OCI-LY7 (cell line): Measurements from ENCODE around the gene SNAPC2. TPM values are rescaled to one million over a fixed set of nuclear protein-coding genes. Genes with fewer than 3 reads are reported as not detected.

Experiments used
- BruUV-seq: library from RNA; stranded (reverse); fragments of 400-500 nt; replicated peaks from 2 replicates; lab custom pipeline; 2021; lab: Mats Ljungman, UMichigan
- CTCF ChIA-PET: fragments of 300-600 bp; sonication (Branson Sonifier 250); formaldehyde crosslinking; loops from one replicate; lab custom pipeline; 2022; ENCODE audit warnings: antibody characterized with exemption; ENCODE audit not compliant: unreplicated experiment; lab: Charles Lee
- POLR2A ChIA-PET: fragments of 300-600 bp; sonication (Branson Sonifier 250); formaldehyde crosslinking; loops from one replicate; lab custom pipeline; 2022; ENCODE audit warnings: antibody characterized with exemption; lab: Charles Lee
- DNase-seq: peaks from one replicate; pipeline ENCODE4 v3.0.0-alpha.2; 2015; ENCODE audit warnings: low spot score
- H2AFZ ChIP-seq: fragments of 200-600 bp; sonication (generic), shearing (Covaris generic); 2 replicates; pipeline ENCODE4 v1.6.1; 2014; ENCODE audit warnings: mild to moderate bottlenecking, antibody characterized with exemption, low read length, moderate library complexity
- H3K27ac ChIP-seq: fragments of 200-600 bp; sonication (generic); 2 replicates; pipeline ENCODE4 v1.5.1; 2014; ENCODE audit warnings: mixed run types, low read depth, mild to moderate bottlenecking, moderate library complexity, low read length, inconsistent platforms; ENCODE audit not compliant: poor library complexity, severe bottlenecking
- H3K36me3 ChIP-seq: fragments of 200-600 bp; sonication (generic); 2 replicates; pipeline ENCODE4 v1.6.1; 2014; ENCODE audit warnings: mild to moderate bottlenecking, antibody characterized with exemption, low read length, moderate library complexity, mixed read lengths; ENCODE audit not compliant: insufficient read depth
- H3K4me1 ChIP-seq: fragments of 200-600 bp; sonication (generic); 2 replicates; pipeline ENCODE4 v1.5.1; 2014; ENCODE audit warnings: mild to moderate bottlenecking, low read length; ENCODE audit not compliant: insufficient read depth, poor library complexity, severe bottlenecking
- H3K4me2 ChIP-seq: fragments of 200-600 bp; sonication (generic); 2 replicates; pipeline ENCODE4 v1.6.1; 2014; ENCODE audit warnings: mild to moderate bottlenecking, low read length
- H3K4me3 ChIP-seq: fragments of 200-600 bp; sonication (generic); 2 replicates; pipeline ENCODE4 v1.5.1; 2014; ENCODE audit warnings: mild to moderate bottlenecking, low read depth, low read length; ENCODE audit not compliant: poor library complexity, severe bottlenecking
- H3K79me2 ChIP-seq: fragments of 200-600 bp; sonication (generic); 2 replicates; pipeline ENCODE4 v1.6.1; 2016; ENCODE audit warnings: low read depth, mild to moderate bottlenecking, low read length, moderate library complexity, mixed read lengths; ENCODE audit not compliant: insufficient read depth
- H3K9me2 ChIP-seq: fragments of 200-600 bp; sonication (generic); 2 replicates; pipeline ENCODE4 v1.6.1; 2016; ENCODE audit warnings: mild to moderate bottlenecking, low read length, mixed read lengths; ENCODE audit not compliant: insufficient read depth
- H3K9me3 ChIP-seq: fragments of 200-600 bp; sonication (generic); 2 replicates; pipeline ENCODE4 v1.6.1; 2014; ENCODE audit warnings: mild to moderate bottlenecking, mixed run types, low read length, mixed read lengths
- H4K20me1 ChIP-seq: fragments of 200-600 bp; sonication (generic); 2 replicates; pipeline ENCODE4 v1.6.1; 2014; ENCODE audit warnings: mild to moderate bottlenecking, antibody characterized with exemption, low read length, moderate library complexity, mixed read lengths; ENCODE audit not compliant: insufficient read depth
- CTCF ChIP-seq: fragments of 200-600 bp; sonication (generic); conservative IDR thresholded peaks from 2 replicates; pipeline ENCODE4 v1.5.1; 2014; ENCODE audit warnings: mild to moderate bottlenecking, antibody characterized with exemption, low read length, moderate library complexity, mixed read lengths
- EZH2phosphoT487 ChIP-seq: fragments of 200-600 bp; sonication (generic); IDR thresholded peaks from 2 replicates; pipeline ENCODE4 v1.6.1; 2018; ENCODE audit warnings: low read depth, borderline replicate concordance, mild to moderate bottlenecking, mixed run types, antibody characterized with exemption, low read length, moderate library complexity, mixed read lengths
- intact Hi-C: fragments of 100-400 bp; cut with micrococcal nuclease; formaldehyde crosslinking; loops from one replicate; pipeline ENCODE4 v1.10.0; 2022; ENCODE audit not compliant: unreplicated experiment
- total RNA-seq, 2 experiments: library from RNA; depleted of rRNA in 1 of 2; stranded (reverse); fragments of >200 nt in 1 of 2; shearing (Covaris generic) in 1 of 2; gene quantifications; 2 replicates each; pipeline ENCODE4 v1.2.3, GENCODE V29; 2014 to 2022

The SNAPC2 gene
- total RNA-seq, 2 experiments from 2014 or later: 4.9 to 8.2 TPM

DNA sequence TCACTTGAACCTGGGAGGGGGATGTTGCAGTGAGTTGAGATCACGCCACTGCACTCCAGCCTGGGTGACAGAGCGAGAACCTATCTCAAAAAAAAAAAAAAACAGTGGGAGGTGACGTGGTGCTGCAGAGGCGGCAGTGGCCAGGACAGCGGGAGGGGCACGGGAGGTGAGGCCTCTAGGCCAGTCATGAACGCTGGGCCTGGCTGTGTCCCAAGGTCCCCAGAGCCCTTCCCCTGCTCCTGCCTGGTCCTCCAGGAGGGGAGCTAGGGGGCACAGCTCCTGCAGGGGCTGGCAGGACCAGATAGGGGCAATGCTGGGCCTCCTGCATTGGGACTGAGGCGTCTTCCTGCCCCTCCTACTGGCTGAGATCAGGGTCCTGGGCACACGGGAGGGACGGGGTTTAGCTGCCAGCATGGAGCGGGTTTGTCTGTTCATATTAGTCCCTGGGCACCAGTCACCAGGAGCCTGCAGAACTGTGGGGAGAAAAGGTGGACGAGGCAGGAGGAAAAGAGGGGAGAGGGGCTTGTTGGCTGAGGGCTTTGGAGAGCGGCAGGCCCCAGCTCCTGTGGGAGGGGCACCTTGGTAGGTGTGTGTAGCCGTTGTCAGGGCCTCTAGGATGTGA, 11.9 kb upstream of the SNAPC2 start:
- no peak overlapping the region for H3K4me2 ChIP-seq

GRCh38 chr19:7908742-7909461, 11.2 kb upstream of the SNAPC2 start:
- Histone ChIP-seq H3K4me3 (no peak overlapping the region), H3K4me1 (peaks cover 11% of the 10 kb centered on the region), H4K20me1 (0 out of 2 replicates have a peak, but pooled peaks cover 9% of the 10 kb centered on the region), H3K79me2 (peaks cover 22% of the 10 kb centered on the region), H3K27ac (no peak overlapping the region), H3K36me3 (peaks cover 46% of the 10 kb centered on the region), H3K9me2 (no peaks in the 10 kb centered on the region), H3K4me2 (no peak overlapping the region), H2AFZ (no peak overlapping the region), H3K9me3 (no peaks in the 10 kb centered on the region)
- no TSS peak for BruUV-seq
- ChIA-PET POLR2A (no interaction called here), CTCF (no interaction called here)
- intact Hi-C loops: no loop called here
- no peak for DNase-seq
- TF ChIP-seq EZH2phosphoT487 (no peak), CTCF (no peak)

More for the DNA sequence above, 11.9 kb upstream of the SNAPC2 start:
- ChIA-PET POLR2A (no interaction called here), CTCF (no interaction called here)
- no peak overlapping the region for H3K27ac ChIP-seq
- peaks cover 11% of the 10 kb centered on the region for H3K4me1 ChIP-seq
- H3K4me3 ChIP-seq: no peak overlapping the region
- peaks cover 41% of the 10 kb centered on the region for H3K36me3 ChIP-seq
- H3K9me2 ChIP-seq: no peaks in the 10 kb centered on the region
- no peaks in the 10 kb centered on the region for H3K9me3 ChIP-seq
- TF ChIP-seq CTCF (no peak), EZH2phosphoT487 (no peak)
- BruUV-seq: no TSS peak
- peaks cover 22% of the 10 kb centered on the region for H3K79me2 ChIP-seq
- intact Hi-C loops: no loop called here
- H2AFZ ChIP-seq: no peak overlapping the region
- no peak for DNase-seq
- 0 out of 2 replicates have a peak, but pooled peaks cover 9% of the 10 kb centered on the region for H4K20me1 ChIP-seq
